GM12864 (cell line): Measurements from ENCODE around the gene CHAD.

Experiments
- DNase-seq: peaks from one replicate; pipeline ENCODE4 v3.0.0-alpha.2; 2011; ENCODE audit warnings: low read depth
- H3K4me3 ChIP-seq: 2 replicates; pipeline ENCODE4 v1.5.1; 2011; ENCODE audit warnings: mild to moderate bottlenecking, low read depth, low read length, control low read depth
- TF ChIP-seq, protein P1 (sequence below): IDR thresholded peaks from 2 replicates; pipeline ENCODE4 v1.5.1; 2011; ENCODE audit warnings: low read depth, mild to moderate bottlenecking, moderate library complexity, low read length, control low read depth, inconsistent platforms; ENCODE audit errors: missing control alignments

The CHAD gene

DNA sequence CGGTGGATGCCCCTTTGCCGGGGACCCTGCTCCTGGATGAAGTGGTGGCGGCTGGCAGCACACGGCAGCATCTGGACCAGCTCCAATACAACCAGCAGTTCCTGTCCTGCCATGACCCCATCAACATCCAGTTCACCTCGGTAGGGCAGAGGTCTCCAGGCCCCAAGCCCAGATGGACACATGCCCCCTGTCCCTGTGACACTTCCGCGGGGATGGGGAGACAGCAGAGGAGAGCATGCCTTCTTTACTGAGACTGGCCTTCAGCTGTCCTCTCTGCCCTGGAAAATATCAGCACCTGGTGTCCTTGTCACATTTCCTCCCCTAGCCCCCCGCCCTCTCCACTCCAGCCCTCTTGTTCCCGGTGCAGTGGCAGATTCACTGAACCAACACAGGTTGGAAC is 6.2 kb downstream of the CHAD start:
- no peak for DNase-seq
- TF ChIP-seq, protein P1, sequence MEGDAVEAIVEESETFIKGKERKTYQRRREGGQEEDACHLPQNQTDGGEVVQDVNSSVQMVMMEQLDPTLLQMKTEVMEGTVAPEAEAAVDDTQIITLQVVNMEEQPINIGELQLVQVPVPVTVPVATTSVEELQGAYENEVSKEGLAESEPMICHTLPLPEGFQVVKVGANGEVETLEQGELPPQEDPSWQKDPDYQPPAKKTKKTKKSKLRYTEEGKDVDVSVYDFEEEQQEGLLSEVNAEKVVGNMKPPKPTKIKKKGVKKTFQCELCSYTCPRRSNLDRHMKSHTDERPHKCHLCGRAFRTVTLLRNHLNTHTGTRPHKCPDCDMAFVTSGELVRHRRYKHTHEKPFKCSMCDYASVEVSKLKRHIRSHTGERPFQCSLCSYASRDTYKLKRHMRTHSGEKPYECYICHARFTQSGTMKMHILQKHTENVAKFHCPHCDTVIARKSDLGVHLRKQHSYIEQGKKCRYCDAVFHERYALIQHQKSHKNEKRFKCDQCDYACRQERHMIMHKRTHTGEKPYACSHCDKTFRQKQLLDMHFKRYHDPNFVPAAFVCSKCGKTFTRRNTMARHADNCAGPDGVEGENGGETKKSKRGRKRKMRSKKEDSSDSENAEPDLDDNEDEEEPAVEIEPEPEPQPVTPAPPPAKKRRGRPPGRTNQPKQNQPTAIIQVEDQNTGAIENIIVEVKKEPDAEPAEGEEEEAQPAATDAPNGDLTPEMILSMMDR, result no peak

DNA sequence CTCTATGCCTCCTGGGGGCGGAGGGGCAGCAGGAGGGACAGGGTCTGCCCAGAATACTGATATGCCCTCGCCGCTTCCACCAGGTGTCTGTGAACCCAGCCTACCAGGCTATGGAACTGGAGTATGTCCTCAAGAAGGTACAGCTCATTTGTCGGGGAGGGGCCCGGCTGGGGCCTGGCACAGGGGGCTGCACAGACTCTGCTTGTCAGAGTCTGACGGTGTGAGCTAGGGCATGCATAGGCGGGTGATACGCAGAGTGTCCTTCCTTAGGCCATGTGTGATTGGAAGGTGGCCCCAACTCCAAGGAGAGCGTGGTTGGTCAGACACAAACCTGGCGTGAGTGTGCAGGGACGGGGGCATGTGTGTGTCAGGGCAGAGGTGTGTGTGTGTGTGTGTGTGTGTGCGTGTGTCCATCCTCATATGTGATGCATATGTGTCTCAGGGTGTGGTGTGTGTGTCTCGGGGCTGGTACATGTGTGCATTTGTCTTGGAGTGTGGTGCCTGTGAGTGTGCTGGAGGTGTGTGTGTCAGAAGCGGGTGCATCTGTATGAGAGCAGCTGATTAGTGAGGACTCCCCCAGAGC is 7.0 kb downstream of the CHAD start:
- no peak overlapping the region for H3K4me3 ChIP-seq
- TF ChIP-seq, protein P1, result no peak
- DNase-seq, result no peak

More for the DNA sequence above, 6.2 kb downstream of the CHAD start:
- no peak overlapping the region for H3K4me3 ChIP-seq

DNA sequence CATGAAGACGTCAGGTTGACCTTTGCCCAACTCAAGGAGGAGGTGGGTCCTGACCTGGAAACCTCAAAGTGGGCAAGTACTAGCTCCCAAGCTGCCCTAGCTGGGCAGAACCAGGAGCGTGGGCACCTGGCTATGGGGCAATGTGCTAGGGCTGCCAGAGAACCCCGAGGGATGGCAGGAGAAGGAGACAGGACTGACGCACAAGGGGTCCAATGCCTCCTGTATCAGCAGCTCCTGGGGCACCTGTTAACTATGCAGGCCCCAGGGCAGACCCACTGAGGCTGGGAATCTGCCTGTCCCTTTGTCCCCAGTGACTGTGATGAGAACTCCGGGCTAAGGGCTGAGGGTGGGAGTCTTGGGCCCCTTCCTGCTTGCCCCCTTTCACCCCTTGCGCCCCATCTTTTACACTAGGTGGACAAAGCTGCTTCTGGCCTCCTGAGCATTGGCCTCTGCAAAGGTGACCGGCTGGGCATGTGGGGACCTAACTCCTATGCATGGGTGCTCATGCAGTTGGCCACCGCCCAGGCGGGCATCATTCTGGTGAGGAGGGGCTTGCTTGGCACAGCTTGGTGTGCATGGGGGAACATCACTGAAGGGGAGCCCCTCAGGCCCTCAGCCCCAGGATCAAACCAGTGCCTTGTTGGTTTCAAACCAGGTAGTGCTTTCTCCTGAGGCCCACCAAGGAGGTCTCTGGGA is 7.7 kb downstream of the CHAD start:
- DNase-seq, result no peak
- H3K4me3 ChIP-seq, result no peak overlapping the region
- TF ChIP-seq, protein P1, result no peak

DNA sequence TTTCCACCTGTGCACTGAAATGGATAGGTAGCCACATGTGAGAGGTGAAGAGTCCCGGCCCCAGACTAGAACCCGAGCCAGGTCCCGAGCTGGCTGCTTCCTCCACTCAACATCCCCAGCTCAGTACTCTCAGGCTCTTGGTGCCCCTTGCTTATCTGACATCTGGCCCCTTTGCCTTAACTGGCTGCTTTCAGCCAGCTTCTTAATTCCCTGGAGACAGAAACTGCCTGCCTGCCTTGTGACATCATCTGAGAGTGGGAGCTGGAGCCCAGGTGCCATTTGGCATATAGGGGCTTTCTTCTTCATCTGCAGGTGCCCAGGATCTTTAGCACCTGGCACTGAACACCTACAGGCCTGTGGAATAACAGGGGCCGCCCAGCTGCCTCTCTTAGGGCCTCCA is 8.9 kb downstream of the CHAD start:
- DNase-seq, result no peak
- no peak overlapping the region for H3K4me3 ChIP-seq
- TF ChIP-seq, protein P1, result no peak

DNA sequence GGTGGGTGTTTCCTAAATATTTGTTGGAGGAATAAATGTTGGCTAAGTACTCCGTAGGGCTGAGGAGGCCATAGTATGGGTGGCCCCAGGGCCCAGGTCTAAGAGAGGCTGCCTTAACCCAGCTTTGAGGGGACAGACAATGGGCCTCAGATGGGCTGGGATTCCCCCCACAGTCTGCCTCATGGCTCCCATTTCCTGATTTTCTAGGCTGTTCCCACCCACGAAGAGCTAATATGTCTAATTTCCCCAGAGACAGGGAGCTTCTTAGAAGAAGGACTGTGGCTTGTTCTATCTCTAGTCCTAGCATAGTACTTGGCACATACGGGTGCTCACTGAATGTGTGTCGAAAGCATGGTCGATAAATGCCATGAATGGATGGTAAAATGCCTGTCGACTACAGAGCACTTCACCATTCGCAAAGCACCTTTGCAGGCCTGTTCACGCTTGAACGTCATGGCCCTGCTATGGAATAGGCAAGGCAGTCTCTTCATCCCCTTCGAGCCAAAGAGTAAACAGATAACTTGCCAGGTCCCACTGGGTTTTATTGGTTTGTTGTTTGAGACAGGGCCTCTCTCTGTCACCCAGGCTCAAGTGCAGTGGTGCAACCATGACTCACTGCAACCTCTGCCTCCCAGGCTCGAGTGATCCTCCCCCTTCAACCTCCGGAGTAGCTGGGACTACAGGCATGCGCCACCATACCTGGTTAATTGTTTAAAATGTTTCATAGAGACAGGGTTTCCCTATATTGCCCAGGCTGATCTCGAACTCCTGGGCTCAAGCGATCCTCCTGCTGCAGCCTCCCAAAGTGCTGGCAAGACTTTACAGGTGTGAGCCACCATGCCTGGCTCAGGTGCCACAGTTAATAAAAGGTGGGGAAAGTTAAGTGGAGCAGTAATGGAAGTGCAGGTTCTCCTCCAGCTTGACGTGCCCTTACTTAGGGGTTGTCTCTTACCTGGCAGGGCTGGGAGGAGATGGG is 9.7 kb downstream of the CHAD start:
- DNase-seq, result no peak
- TF ChIP-seq, protein P1, result no peak
- H3K4me3 ChIP-seq, result no peak overlapping the region

DNA sequence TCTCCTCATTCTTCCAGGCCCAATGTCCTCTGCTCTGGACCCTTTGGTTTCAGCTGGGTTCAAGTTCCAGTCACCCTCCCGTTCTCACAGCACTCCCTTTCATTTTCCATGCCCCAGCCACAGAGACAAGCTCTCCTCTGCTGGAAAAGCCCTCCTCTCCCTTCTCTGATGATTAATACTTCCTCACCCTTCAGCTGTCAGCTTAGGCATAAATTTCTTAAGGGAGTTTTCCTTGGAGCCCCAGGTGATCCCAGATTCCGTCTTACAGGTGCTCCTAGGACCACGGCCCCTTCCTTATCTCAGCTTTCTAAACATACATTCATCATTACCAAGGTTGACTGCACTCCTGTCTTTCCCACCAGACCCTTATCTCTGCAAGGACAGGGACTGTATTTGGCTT is 10.4 kb downstream of the CHAD start:
- TF ChIP-seq, protein P1, result no peak
- H3K4me3 ChIP-seq, result no peak overlapping the region
- no peak for DNase-seq
